Activated naive CD8-positive, alpha-beta T cell (primary cell): ENCODE measurements around the gene ANKHD1.
A peak's percentile ranks its signal among the peaks of the same experiment; 100 is the strongest.
"Not testable (repeated sequence)": the region's sequence is repeated elsewhere in the genome, so short reads cannot be mapped to it uniquely, and the experiment has no call there.

Source experiments
- H3K27ac Mint-ChIP-seq: one replicate; pipeline ENCODE4 v1.8.0; 2021; ENCODE audit warnings: mixed read lengths
- H3K27me3 Mint-ChIP-seq: one replicate; pipeline ENCODE4 v1.8.0; 2021; ENCODE audit warnings: mixed read lengths
- H3K36me3 Mint-ChIP-seq: one replicate; pipeline ENCODE4 v1.8.0; 2021; ENCODE audit warnings: mixed read lengths
- H3K4me1 Mint-ChIP-seq: one replicate; pipeline ENCODE4 v1.8.0; 2021; ENCODE audit warnings: low read depth, mixed read lengths
- H3K4me3 Mint-ChIP-seq: one replicate; pipeline ENCODE4 v1.8.0; 2021; ENCODE audit warnings: mild to moderate bottlenecking, mixed read lengths
- H3K9me3 Mint-ChIP-seq: one replicate; pipeline ENCODE4 v1.8.0; 2021; ENCODE audit warnings: low read depth, mixed read lengths

ANKHD1 gene

DNA sequence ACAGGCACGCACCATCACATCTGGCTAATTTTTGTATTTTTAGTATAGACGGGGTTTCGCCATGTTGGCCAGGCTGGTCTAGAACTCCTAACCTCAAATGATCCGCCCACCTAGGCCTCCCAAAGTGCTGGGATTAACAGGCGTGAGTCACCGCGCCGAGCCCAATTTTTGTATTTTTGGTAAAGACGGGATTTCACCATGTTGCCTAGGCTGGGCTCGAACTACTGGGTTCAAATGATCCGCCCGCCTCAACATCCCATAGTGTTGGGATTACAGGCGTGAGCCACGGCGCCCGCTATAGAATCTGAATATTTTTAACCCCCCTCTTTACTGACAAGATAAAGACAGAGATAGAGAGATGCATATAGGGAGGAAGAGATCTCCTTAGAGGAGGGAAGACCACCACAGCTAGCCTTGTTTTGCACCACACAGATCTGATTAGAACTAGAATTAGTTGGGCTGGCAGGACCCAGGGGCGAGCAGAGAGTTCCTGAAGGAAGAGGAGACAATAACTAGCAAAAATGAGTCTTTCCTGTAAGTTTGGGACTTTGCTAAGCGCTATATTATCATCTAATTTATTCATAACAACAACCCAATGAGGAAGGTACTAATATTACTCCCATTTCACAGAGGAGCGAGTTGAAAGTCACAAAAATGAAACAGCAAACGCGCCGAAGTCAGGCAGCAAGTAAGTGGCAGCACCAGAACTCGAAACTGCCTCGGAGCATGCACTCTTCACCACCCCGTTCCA lies 1.5 kb upstream of the ANKHD1 start:
- no peak overlapping the region for H3K4me3 Mint-ChIP-seq
- H3K9me3 Mint-ChIP-seq: no peaks in the 10 kb centered on the region
- H3K27ac Mint-ChIP-seq: peak overlapping the region; percentile 94
- H3K36me3 Mint-ChIP-seq: no peaks in the 10 kb centered on the region
- no peaks in the 10 kb centered on the region for H3K27me3 Mint-ChIP-seq
- peaks cover 27% of the 10 kb centered on the region for H3K4me1 Mint-ChIP-seq

DNA sequence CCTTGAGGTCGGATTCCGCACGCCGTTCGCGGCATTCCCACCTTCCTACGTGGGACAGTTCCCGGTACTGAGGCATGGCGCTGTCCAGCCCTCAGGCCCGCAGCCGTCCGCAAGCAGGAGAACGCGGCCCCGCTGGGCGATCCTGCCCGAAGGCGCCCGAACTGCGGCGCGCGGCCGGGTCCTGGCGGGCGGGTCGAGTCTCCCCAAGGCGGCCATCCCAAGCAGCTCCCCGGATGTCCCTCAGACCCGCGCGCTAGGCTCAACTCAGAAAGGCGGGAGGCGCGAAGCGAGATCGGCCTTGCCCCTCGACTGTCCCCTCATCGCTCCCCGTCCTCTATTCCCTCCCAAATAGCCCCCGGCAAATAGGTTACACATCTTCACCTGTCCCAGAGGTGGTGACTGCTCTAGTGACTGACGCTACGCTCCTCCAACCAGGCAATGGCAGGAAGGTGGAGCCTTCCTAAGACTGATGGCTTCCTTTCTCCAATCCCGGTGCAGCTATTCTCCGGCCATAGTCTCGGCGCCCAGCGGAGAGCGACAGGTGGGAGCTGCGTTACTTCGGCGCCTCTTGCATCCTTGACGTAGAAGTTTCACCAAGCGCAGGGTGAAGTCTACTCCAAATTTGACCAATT lies 787 bp upstream of the ANKHD1 start:
- H3K36me3 Mint-ChIP-seq: no peaks in the 10 kb centered on the region
- H3K27ac Mint-ChIP-seq: peak overlapping the region; percentile 94
- H3K4me3 Mint-ChIP-seq: no peak overlapping the region
- H3K27me3 Mint-ChIP-seq: no peaks in the 10 kb centered on the region
- no peaks in the 10 kb centered on the region for H3K9me3 Mint-ChIP-seq
- peaks cover 29% of the 10 kb centered on the region for H3K4me1 Mint-ChIP-seq

DNA sequence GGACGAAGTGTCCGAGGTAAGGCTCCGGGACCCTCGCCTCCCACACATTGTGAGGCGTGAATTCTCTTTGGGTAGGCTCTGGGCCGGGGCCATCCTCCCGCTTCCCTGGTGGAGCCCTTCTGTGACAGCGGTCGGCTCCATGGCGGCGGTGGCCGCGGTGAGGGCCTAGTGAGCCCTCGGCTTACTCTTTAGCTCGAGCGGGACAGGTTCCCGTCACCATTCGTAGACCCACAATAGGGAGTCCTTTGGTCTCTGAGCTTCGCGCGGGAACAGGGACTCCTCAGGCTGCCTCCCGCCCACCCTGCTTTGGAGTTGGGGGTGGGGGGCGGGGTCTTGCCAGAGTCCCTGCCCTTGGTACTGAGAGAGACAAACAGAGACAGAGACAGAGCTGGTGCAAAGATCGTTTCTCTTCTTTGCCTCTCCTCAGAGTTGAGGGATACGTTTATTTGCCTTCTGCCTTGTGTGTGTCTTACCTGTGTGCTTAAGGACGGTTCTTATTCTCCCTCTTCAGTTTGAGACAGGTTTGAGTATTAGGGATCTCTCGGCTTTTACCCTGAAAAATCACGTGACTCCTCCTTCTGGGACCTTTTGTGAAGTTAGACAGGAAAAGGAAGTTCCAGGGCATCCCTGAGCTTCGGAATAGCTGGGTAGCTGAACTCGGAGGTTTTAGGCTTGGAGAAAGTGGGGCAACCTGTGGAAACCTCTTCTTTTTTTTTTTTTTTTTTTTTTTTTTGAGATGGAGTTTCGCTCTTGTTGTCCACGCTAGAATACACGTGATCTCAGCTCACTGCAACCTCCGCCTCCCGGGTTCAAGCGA lies 833 bp downstream of the ANKHD1 start:
- no peaks in the 10 kb centered on the region for H3K9me3 Mint-ChIP-seq
- H3K27ac Mint-ChIP-seq: no peak overlapping the region
- H3K27me3 Mint-ChIP-seq: no peaks in the 10 kb centered on the region
- no peak overlapping the region for H3K4me3 Mint-ChIP-seq
- peaks cover 36% of the 10 kb centered on the region for H3K4me1 Mint-ChIP-seq
- H3K36me3 Mint-ChIP-seq: no peaks in the 10 kb centered on the region

- Mint-ChIP-seq H3K4me3 (no peak overlapping the region), H3K9me3 (no peaks in the 10 kb centered on the region), H3K36me3 (no peaks in the 10 kb centered on the region), H3K27me3 (no peaks in the 10 kb centered on the region), H3K4me1 (peaks cover 41% of the 10 kb centered on the region), H3K27ac (peak overlapping the region; percentile 54)
These were observed 2.0 kb downstream of the ANKHD1 start for GRCh38 chr5:140403613-140404012.

GRCh38 chr5:140408750-140409241 lies 7.2 kb downstream of the ANKHD1 start:
- Mint-ChIP-seq H3K4me3 (peak overlapping the region; percentile 42), H3K4me1 (peaks cover 59% of the 10 kb centered on the region), H3K9me3 (no peaks in the 10 kb centered on the region), H3K27ac (no peak overlapping the region), H3K27me3 (no peaks in the 10 kb centered on the region), H3K36me3 (no peaks in the 10 kb centered on the region)

- Mint-ChIP-seq H3K4me3 (peak overlapping the region; percentile 12), H3K9me3 (no peaks in the 10 kb centered on the region), H3K27ac (peak overlapping the region; percentile 30), H3K4me1 (peaks cover 52% of the 10 kb centered on the region), H3K27me3 (no peaks in the 10 kb centered on the region), H3K36me3 (peaks cover 4% of the 10 kb centered on the region)
These were observed 11.6 kb downstream of the ANKHD1 start for GRCh38 chr5:140413230-140413629.

DNA sequence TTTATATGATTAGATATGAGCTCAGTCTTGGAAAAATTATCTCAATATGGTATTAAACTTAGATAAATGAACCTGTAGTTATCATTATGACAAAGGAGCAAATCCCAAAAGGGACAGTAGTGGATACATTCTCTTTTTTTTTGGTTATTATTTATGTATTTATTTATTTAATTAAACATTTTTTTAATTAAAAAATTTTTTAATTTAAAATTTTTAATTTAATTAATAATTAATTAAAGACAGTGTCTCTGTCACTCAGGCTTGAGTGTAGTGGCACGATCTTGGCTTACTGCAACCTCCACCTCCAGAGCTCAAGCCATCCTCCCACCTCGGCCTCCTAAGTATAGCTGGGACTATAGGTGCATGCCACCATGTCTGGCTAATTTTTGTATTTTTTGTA lies 15.6 kb downstream of the ANKHD1 start:
- no peak overlapping the region for H3K27ac Mint-ChIP-seq
- H3K36me3 Mint-ChIP-seq: peaks cover 9% of the 10 kb centered on the region
- no peaks in the 10 kb centered on the region for H3K9me3 Mint-ChIP-seq
- peaks cover 62% of the 10 kb centered on the region for H3K4me1 Mint-ChIP-seq
- no peaks in the 10 kb centered on the region for H3K27me3 Mint-ChIP-seq
- H3K4me3 Mint-ChIP-seq: no peak overlapping the region

GRCh38 chr5:140418862-140419520 lies 17.4 kb downstream of the ANKHD1 start:
- Mint-ChIP-seq H3K36me3 (peaks cover 9% of the 10 kb centered on the region), H3K4me1 (peaks cover 60% of the 10 kb centered on the region), H3K27me3 (no peaks in the 10 kb centered on the region), H3K9me3 (no peaks in the 10 kb centered on the region), H3K4me3 (peak overlapping the region; percentile 0), H3K27ac (peak overlapping the region; percentile 37)

GRCh38 chr5:140420226-140420570 lies 18.6 kb downstream of the ANKHD1 start:
- peak overlapping the region; percentile 64 for H3K27ac Mint-ChIP-seq
- no peaks in the 10 kb centered on the region for H3K9me3 Mint-ChIP-seq
- no peaks in the 10 kb centered on the region for H3K27me3 Mint-ChIP-seq
- peaks cover 9% of the 10 kb centered on the region for H3K36me3 Mint-ChIP-seq
- peak overlapping the region; percentile 31 for H3K4me3 Mint-ChIP-seq
- peaks cover 63% of the 10 kb centered on the region for H3K4me1 Mint-ChIP-seq

DNA sequence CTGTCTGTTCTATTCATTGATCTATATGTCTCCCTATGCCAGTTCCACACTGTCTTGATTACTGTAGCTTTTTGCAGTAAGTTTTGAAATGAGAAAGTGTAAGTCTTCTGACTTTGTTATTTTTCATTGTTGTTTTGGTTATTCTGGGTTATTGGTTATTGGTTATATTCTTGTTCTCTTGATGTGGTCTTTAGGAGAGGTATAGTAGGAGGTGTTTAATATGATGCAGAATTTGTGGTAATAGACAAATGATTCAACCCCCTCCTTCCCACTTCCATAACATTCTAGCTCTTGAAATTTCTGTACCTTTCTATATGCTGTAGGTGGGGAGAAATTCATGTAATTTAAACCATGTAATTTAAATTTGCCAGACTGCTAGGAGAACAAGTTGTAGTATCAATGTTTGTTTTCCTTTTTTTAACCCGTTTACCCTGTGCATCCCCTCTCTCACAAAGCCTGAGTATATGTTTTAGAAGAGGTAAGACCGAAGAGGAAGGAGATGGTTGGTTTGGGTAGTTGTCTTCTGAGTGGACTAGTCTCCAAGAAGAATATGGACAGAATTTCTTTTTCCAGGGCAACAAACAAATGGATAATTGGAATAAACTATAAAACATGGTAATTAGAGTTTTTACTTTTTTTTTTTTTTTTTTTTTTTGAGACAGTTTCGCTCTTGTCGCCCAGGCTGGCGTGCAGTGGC lies 19.2 kb downstream of the ANKHD1 start:
- Mint-ChIP-seq H3K4me3 (peak overlapping the region; percentile 31), H3K27ac (peak overlapping the region; percentile 64), H3K27me3 (no peaks in the 10 kb centered on the region), H3K4me1 (peaks cover 65% of the 10 kb centered on the region), H3K9me3 (no peaks in the 10 kb centered on the region), H3K36me3 (peaks cover 10% of the 10 kb centered on the region)

GRCh38 chr5:140421375-140421774 lies 19.7 kb downstream of the ANKHD1 start:
- H3K27ac Mint-ChIP-seq, H3K36me3 Mint-ChIP-seq, H3K27me3 Mint-ChIP-seq, H3K4me3 Mint-ChIP-seq, H3K9me3 Mint-ChIP-seq: not testable (repeated sequence)
- peaks cover 63% of the 10 kb centered on the region for H3K4me1 Mint-ChIP-seq

DNA sequence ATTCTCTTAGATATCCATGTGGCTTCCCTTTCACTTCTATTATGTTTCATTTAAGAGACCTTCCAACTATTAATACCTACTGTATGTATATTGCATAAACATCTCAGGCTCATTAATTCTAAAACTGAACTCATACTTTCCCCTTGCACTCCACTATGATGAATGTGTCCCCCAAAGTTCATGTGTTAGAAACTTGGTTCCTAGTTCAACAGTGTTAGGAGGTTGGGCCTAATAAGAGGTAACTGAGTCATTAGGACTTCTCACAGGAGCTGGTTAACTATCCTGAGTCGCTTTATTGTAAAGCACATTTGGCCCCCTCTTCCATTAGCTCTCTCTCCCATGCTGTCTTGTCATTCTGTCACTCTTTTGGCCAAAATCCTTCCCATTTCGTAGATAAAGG lies 22.0 kb downstream of the ANKHD1 start:
- Mint-ChIP-seq H3K27ac (peak overlapping the region; percentile 25), H3K36me3 (peaks cover 7% of the 10 kb centered on the region), H3K4me3 (peak overlapping the region; percentile 20), H3K27me3 (no peaks in the 10 kb centered on the region), H3K4me1 (peaks cover 55% of the 10 kb centered on the region), H3K9me3 (no peaks in the 10 kb centered on the region)

DNA sequence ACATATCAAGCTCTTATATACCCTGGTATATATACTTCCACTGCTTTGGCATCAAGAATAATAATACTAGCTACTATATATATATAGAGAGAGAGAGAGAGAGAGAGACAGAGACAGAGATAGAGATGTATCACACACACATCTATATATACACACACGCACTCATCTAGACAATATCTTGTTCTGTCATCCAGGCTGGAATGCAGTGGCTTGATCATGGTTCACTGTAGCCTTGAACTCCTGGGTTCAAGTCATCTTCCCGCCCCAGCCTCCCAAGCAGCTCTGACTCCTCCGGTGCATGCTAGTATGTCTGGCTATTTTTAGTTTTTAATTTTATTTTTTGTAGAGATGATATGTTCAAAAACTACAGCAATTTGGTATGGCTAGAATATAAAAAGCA lies 22.5 kb downstream of the ANKHD1 start:
- Mint-ChIP-seq H3K27ac (no peak overlapping the region), H3K4me1 (peaks cover 50% of the 10 kb centered on the region), H3K4me3 (no peak overlapping the region), H3K27me3 (no peaks in the 10 kb centered on the region), H3K36me3 (peaks cover 7% of the 10 kb centered on the region), H3K9me3 (no peaks in the 10 kb centered on the region)

GRCh38 chr5:140427726-140428125 lies 26.1 kb downstream of the ANKHD1 start:
- peaks cover 51% of the 10 kb centered on the region for H3K4me1 Mint-ChIP-seq
- H3K27ac Mint-ChIP-seq, H3K9me3 Mint-ChIP-seq, H3K36me3 Mint-ChIP-seq, H3K4me3 Mint-ChIP-seq, H3K27me3 Mint-ChIP-seq: not testable (repeated sequence)
